Measurements from ENCODE around the gene LGR4.

Gene LGR4

GRCh38 chr11:27487706-27488105 lies 15.1 kb upstream of the LGR4 start:
- no peak for DNase-seq

GRCh38 chr11:27485930-27486773 lies 13.6 kb upstream of the LGR4 start:
- peak in 9 of 56 donors; percentile 3 to 50 (median 8) for DNase-seq

GRCh38 chr11:27482793-27483192 lies 10.2 kb upstream of the LGR4 start:
- DNase-seq: no peak

GRCh38 chr11:27481992-27482391 lies 9.4 kb upstream of the LGR4 start:
- DNase-seq: no peak

- no peak for DNase-seq
Observed at GRCh38 chr11:27477831-27478230, 5.2 kb upstream of the LGR4 start.

- DNase-seq: no peak
Observed at GRCh38 chr11:27477243-27477642, 4.7 kb upstream of the LGR4 start.

- DNase-seq: no peak
Observed at GRCh38 chr11:27475622-27476021, 3.0 kb upstream of the LGR4 start.

- DNase-seq: no peak
Observed at GRCh38 chr11:27473017-27473406, 422 bp upstream of the LGR4 start.

GRCh38 chr11:27471589-27472397 lies 797 bp downstream of the LGR4 start:
- DNase-seq: peak in 37 of 56 donors; percentile 9 to 73 (median 41)

GRCh38 chr11:27470826-27471588 lies 1.6 kb downstream of the LGR4 start:
- DNase-seq: peak in 6 of 56 donors; percentile 30 to 56 (median 35)

- no peak for DNase-seq
Observed at GRCh38 chr11:27470166-27470565, 2.4 kb downstream of the LGR4 start.

GRCh38 chr11:27468995-27469695 lies 3.4 kb downstream of the LGR4 start:
- no peak for DNase-seq

- no peak for DNase-seq
Observed at GRCh38 chr11:27468209-27468994, 4.2 kb downstream of the LGR4 start.

- no peak for DNase-seq
Observed at GRCh38 chr11:27467181-27467913, 5.2 kb downstream of the LGR4 start.

- no peak for DNase-seq
Observed at GRCh38 chr11:27466363-27466762, 6.2 kb downstream of the LGR4 start.

- DNase-seq: no peak
Observed at GRCh38 chr11:27465629-27466028, 7.0 kb downstream of the LGR4 start.

GRCh38 chr11:27464909-27465308 lies 7.7 kb downstream of the LGR4 start:
- DNase-seq: no peak

- no peak for DNase-seq
Observed at GRCh38 chr11:27464289-27464696, 8.3 kb downstream of the LGR4 start.

- DNase-seq: peak in 2 of 56 donors; percentile 6 to 24
Observed at GRCh38 chr11:27462543-27462942, 10.0 kb downstream of the LGR4 start.
